Activated CD4-positive, alpha-beta T cell treated with anti-CD3 and anti-CD28 coated beads, Interleukin-2, amount 50 U/mL, for 48 hours (primary cell): ENCODE data around the gene GNG2.

Experiments used
- DNase-seq, 2 experiments: peaks; one replicate each; pipeline ENCODE4 v3.0.0-alpha.2; 2020

Gene GNG2

GRCh38 chr14:51856792-51857296 is 3.6 kb upstream of the GNG2 start:
- no peak for DNase-seq

DNA sequence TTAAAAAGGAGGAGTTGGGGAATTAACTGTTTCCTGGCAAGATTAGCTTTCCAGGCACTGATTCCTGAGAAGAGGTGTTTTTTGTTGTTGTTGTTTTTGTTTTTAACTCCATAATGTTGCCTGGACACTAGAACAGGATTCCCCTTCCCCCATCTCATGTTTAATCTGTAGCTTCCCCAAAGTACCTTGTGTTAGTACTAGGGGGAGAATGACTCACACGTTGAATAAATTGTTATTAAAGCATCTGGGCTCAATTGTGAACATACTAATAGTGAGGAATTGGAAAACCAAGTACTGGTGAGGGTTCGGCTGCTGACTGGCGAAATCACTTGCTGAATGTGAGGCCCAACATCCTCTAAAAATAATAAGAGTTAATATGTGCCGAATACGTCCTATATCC is 1.3 kb upstream of the GNG2 start:
- DNase-seq, result no peak

DNA sequence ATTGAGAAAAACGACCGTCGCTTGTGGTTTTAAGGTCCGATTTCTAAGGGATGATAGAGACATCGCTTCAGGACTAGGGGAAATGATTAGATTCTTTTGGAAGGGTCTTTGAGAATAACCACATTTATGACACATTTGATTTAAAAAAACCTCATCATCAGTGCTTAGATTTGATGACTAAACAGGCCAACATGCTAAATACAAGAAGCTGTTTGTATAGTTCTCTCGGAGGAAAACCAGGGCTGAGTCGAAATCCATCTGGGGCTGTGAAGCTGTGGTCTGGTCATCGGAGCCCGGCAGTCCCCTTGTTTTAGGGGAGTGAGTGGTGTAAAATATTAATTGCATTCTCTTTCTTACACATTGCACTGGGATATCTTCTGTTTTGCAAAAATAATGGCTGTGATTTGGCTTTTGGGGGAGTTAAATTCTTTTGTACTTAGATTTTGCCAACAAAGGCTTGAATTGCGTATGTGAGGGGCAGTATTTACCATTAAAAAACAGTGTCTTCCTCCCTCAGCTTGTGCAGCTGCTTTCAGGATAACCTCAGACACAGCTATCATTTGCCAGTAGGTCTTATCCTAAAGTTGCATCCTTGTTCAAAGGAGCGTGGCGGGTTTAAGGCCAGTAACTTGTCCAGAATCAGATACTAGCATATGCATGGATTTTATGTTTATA is 550 bp downstream of the GNG2 start:
- DNase-seq, result no peak

DNA sequence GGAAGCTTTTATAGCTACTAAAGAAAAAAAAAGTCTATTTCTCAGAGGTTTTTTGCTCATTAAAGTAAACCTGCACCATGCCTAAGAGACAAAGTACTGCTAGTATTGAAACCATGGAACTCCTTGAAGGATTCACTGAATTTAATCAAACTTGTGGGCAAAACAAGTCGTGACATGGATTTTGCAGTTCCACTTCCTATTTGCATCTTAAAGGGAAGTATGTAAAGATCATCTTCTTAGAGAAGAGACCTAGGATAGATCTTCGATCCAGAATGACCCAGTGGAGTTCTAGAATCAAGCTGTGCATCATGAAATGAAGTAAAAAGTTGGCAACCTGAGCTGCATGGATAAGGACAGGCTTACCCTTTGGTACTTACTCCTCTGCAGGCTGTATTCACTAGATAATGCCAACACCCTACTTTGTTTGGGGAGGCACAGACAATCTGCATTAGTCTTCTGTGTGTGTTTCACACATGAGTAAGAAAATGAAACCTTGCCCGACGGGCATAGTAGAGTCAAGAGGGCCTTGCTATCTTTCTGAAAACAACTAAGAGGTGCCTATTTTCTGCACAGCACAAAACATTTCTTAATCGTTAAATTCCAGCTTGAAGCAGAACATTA is 1.9 kb downstream of the GNG2 start:
- no peak for DNase-seq

DNA sequence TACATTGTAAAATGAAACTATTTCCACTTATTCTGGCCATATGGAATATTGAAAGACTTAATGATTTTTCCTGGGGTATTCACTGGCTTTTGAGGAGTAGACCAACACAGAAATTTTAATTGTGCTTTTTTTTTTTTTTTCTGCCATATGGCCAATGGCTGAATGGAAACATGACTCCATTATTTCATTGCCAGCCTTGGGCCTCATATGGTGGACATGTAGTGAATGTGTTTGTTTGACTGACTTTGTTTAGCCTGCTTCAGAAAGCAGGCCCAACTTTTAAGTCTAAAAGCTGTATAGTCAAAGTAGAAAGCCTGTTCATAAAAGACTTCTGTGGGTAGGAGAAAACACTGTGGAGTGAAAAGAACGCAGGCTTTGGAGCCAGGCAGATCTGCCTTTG is 2.4 kb downstream of the GNG2 start:
- no peak for DNase-seq

DNA sequence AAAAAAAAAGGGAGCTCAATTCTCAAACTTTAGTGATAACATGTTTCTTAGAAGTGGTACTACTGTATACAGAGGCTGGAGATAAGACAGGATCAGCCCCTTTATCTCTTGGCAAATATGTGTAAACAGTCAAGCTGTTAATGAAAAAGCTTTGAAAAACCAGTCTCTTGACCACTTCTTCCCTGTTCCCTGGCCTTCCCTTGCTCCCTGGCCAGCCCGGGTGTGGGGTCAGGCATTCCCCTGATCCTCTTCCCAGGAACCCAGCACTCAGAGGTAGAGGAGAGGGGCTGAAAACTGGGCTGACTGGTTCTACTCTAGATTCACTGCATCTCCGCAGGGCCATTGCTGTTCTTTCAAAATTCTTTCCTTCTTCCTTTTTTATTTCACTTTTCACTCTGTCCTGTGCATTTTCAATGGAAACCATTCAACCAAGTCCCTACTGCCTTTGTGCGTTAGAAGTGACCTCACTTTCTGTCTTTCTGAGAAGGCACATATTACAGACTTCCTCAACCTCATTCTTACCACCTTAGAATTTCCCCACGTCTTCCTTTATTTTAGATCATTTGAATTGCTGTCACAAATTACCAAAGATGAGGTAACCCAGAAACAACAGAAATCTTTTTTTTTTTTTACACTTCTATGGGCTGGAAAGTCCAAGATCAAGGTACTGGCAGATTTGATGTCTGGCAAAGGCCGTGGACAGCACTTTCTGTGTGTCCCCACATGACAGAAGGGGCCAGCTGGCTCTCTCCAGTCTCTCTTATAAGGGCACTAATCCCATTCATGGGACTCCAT is 5.7 kb downstream of the GNG2 start:
- DNase-seq, result no peak

- DNase-seq, result no peak
Observed at GRCh38 chr14:51867741-51868140, 7.3 kb downstream of the GNG2 start.

GRCh38 chr14:51868405-51868804 is 8.0 kb downstream of the GNG2 start:
- DNase-seq, result no peak

- DNase-seq, result peak; percentile 57 to 68
Observed at GRCh38 chr14:51869411-51870100, 9.1 kb downstream of the GNG2 start.

DNA sequence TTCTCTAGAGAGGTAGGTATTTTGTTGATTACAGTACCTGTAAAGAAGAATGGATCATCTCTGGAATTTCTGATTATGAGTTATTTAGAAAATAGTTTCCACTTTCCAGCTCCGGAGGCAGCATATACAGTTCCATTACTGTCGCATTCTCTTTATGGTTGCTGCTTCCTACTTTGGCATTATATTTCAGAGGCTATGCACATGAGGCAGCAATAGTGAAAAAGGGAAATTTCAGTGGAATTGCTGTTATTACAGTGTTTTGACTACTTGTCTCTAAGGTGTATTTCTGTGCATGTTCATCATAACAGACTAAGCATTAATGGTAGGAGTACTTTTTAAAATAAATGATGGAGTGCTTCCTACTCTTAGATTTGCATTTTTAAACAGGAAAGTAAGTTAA is 10.2 kb downstream of the GNG2 start:
- no peak for DNase-seq

- no peak for DNase-seq
Observed at GRCh38 chr14:51871846-51872245, 11.4 kb downstream of the GNG2 start.

DNA sequence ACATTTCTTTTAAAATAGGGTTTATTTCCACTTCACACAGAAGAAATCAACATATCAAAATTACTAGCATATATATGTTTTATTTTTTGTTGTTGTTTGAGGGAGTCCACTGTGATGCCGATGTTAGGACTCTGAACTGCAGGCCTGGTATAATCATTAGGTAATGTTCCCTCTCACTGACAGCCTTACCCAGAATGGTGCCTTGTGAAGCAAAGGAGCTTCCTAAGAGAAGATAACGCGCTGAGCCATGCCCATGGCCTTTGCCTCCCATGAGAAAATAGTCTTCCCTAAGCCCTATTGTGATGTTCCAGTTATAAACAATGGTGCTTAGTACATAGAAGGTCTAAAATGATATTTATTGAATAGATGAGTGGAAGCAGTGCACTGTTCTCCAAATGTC is 12.0 kb downstream of the GNG2 start:
- DNase-seq, result no peak

DNA sequence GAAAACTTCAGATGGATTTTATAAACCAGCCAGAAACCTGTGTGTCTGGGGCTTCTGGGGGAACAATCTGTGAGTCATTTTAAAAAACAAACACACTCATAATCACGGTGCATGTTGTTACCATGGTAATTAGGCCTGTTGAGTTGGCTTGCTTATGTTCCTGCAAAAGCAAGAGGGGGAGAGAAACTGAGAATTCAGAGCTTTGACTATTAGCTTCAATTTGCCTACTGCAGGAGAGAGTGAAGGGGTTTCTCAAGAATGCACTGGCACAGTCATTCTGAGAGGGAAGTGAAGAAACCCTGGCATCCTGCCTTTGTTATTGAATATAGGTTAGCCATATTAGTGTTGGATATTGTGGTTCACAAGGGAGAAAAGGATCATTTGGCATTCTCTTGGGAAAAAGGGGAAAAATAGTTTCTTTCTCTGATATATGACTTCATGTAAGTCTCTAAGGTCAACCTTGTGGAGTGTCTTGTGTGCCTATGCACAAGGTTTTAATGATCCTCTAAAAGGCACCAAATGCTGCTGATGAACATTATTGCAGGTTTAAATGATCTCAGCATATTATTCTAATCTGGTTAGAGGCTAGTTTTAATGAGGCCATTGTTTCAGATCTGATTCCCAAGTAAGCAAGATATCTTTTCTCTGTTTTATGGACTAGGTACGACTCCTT is 12.9 kb downstream of the GNG2 start:
- DNase-seq, result no peak

GRCh38 chr14:51877810-51878209 is 17.4 kb downstream of the GNG2 start:
- DNase-seq, result no peak

DNA sequence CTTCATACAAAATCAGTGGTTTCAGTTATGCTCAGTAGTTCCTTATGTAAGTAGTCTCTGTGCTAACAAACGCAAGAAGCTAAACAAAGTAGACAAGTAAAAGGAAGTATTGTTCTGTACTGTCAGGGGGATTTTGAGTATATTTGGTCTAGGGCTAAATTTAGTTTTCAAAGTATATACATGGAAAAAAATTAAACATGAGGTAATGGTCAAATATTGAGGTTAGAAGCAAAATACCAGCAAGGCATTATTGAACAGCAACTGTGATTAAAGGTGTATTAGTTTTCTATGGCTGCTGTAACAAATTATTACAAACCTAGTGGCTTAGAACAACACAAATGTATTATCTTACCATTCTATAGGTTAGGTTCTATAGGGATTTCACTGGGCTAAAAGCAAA is 18.8 kb downstream of the GNG2 start:
- no peak for DNase-seq

DNA sequence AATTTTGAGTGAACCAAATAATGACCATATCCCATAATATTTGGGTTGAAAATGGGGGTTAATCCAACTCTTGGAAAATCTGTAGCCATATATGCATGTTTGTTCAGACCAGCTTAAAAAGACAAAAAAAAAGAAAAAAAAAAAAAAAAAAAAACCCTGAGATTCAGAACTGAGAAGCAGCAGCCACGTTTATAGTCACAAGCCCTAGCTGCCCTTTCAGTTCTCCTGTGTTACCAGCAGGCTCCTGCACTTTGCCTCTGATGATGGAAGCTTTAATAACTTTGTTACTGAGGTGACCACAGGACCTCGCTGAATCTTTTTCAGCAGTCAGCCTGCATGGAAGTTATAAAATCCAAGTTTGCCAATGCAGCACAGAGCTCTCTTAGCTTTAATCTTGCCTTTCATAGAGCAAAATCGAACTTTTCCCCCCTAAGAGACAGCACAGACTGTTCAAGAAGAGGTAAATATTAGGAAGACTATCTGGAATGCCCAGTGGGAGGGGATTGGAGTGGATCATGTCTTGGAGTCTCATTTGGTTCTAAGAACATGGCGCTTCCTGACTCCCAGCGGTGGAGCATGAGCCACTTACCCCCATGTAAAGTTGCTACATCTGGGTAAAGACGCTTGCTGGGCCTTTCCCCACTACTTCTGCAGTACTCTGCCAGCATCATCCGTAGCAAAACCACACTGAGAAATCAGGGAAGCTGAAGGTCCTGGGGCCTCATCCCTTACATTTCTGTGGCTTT is 20.6 kb downstream of the GNG2 start:
- DNase-seq, result no peak

- DNase-seq, result no peak
Observed at GRCh38 chr14:51881636-51882035, 21.2 kb downstream of the GNG2 start.

DNA sequence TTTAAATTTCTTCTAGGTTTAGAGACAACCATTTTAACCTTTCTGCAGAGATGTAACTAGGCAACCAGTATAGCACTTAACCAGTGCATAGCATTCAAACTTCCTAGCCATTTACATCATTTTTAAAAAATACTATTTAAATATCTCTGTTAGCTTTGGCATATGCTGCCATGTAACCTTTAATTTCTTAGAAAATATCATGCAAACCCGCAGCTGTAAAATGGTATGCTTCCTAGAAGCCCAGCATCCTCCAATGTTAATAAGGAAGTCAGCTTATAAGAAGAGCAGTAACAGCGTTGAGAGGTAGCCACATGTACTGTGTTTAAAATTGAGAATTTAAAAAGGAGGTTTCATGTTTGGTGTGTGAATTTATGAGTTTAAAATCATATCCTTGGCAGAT is 22.8 kb downstream of the GNG2 start:
- no peak for DNase-seq

GRCh38 chr14:51884086-51884927 is 23.9 kb downstream of the GNG2 start:
- no peak for DNase-seq

- DNase-seq, result no peak
Observed at GRCh38 chr14:51889851-51890250, 29.4 kb downstream of the GNG2 start.

- DNase-seq, result no peak
Observed at GRCh38 chr14:51894250-51894649, 33.8 kb downstream of the GNG2 start.
